Skin of body (tissue), 2 donors: ENCODE measurements around the gene PSMB11. TPM values are rescaled to one million over a fixed set of nuclear protein-coding genes. Genes with fewer than 3 reads are reported as not detected.

Source experiments
- DNase-seq: peaks from one replicate; lab custom pipeline; 2025; lab: John Stamatoyannopoulos, UW
- total RNA-seq: library from RNA; depleted of rRNA; stranded (reverse); fragments of >200 nt; gene quantifications from one replicate; pipeline ENCODE4 v1.2.3, GENCODE V29; 2014

The PSMB11 gene
- total RNA-seq, 1 donor from 2014 or later = not detected

- no peak for DNase-seq
Measured at GRCh38 chr14:23040100-23040499, 1.9 kb upstream of the PSMB11 start.

- no peak for DNase-seq
Measured at GRCh38 chr14:23041729-23042128, 283 bp upstream of the PSMB11 start.

GRCh38 chr14:23043145-23043544 lies 1.1 kb downstream of the PSMB11 start:
- no peak for DNase-seq

GRCh38 chr14:23043754-23044153 lies 1.7 kb downstream of the PSMB11 start:
- DNase-seq = no peak

GRCh38 chr14:23044840-23045239 lies 2.8 kb downstream of the PSMB11 start:
- no peak for DNase-seq

- DNase-seq = no peak
Measured at GRCh38 chr14:23045419-23046357, 3.7 kb downstream of the PSMB11 start.

GRCh38 chr14:23047034-23047634 lies 5.1 kb downstream of the PSMB11 start:
- no peak for DNase-seq

GRCh38 chr14:23047751-23048693 lies 6.0 kb downstream of the PSMB11 start:
- no peak for DNase-seq

- no peak for DNase-seq
Measured at GRCh38 chr14:23049011-23049410, 7.0 kb downstream of the PSMB11 start.

GRCh38 chr14:23051141-23052057 lies 9.4 kb downstream of the PSMB11 start:
- no peak for DNase-seq

GRCh38 chr14:23052182-23052623 lies 10.2 kb downstream of the PSMB11 start:
- DNase-seq = no peak

- DNase-seq = no peak
Measured at GRCh38 chr14:23052671-23053070, 10.7 kb downstream of the PSMB11 start.

GRCh38 chr14:23053426-23053825 lies 11.4 kb downstream of the PSMB11 start:
- no peak for DNase-seq

- no peak for DNase-seq
Measured at GRCh38 chr14:23054000-23054811, 12.2 kb downstream of the PSMB11 start.

GRCh38 chr14:23055147-23055550 lies 13.1 kb downstream of the PSMB11 start:
- no peak for DNase-seq

GRCh38 chr14:23055621-23056144 lies 13.7 kb downstream of the PSMB11 start:
- DNase-seq = no peak

- no peak for DNase-seq
Measured at GRCh38 chr14:23056145-23056955, 14.3 kb downstream of the PSMB11 start.

GRCh38 chr14:23056956-23057756 lies 15.1 kb downstream of the PSMB11 start, which contains the start of gene CDH24:
TSS of gene CDH24 (minus strand) at chr14:23057520. CDS start at chr14:23055733, 1,787 bp downstream.
- no peak for DNase-seq
